VCaP (cell line): ENCODE measurements around the gene RABGAP1.

ENCODE experiments used
- H3K27ac ChIP-seq: fragments of 450-650 bp; 2 replicates; pipeline ENCODE4 v1.5.1; 2017
- CTCF ChIP-seq: fragments of 450-650 bp; conservative IDR thresholded peaks from 2 replicates; pipeline ENCODE4 v1.5.1; 2017; ENCODE audit warnings: mild to moderate bottlenecking, moderate library complexity

Gene RABGAP1

GRCh38 chr9:122912964-122913673 lies 27.7 kb upstream of the RABGAP1 start, which contains the start of gene ZBTB6:
ZBTB6 (minus strand) TSS chr9:122913323; CDS start chr9:122912072, 1,251 bp downstream.
- TF ChIP-seq CTCF, result no peak
- peak within 1 kb of the TSS; percentile 90 for H3K27ac ChIP-seq

GRCh38 chr9:122918310-122918709 lies 22.5 kb upstream of the RABGAP1 start:
- no peak overlapping the region for H3K27ac ChIP-seq
- TF ChIP-seq CTCF, result no peak

GRCh38 chr9:122922713-122923112 lies 18.1 kb upstream of the RABGAP1 start:
- TF ChIP-seq CTCF, result no peak
- H3K27ac ChIP-seq, result no peak overlapping the region

DNA sequence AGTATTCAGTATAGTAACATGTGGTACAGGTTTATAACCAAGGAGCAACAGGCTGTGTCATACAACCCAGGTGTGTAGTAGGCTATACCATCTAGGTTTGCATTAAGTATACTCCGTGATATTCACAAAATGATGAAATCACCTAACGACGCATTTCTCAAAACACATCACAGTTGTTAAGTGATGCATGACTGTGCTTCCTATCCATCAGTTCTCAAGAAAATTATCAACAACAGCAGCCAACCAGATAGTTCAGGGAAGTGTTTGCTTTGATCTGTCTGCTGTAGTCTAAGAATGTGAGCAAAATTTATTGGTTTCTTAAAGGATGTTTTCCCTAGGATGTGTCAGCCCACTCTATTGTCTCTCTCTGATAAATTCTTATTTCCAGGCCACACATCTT lies 16.9 kb upstream of the RABGAP1 start:
- TF ChIP-seq CTCF, result no peak
- no peak overlapping the region for H3K27ac ChIP-seq

DNA sequence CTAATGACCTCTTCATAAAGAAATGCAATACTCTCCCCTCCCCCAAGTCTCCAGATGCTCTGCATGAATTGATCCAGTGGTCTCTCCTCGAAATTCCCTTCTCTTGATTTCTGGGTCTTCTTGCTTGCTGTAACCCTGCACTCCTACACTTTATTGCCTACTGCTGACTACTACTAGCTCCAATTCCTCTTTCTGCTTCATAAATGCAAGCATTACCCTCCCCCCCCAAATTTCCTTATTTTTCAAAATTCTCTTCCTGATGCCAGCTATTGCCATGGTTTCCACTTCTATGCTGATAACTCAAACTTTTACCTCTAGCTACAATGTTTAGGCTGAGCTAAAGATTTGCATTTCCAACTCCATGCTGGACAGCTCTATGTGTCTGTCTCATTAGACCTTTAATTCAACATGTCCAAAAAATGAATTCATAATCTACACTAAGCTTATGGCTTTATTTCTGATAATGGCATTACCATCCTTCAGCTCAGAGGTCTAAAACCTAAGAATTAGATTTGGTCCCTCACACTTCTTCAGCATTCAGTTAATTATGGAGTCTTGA lies 10.9 kb upstream of the RABGAP1 start:
- TF ChIP-seq CTCF, result no peak

GRCh38 chr9:122930541-122931225 lies 10.1 kb upstream of the RABGAP1 start:
- H3K27ac ChIP-seq, result peak overlapping the region; percentile 92
- TF ChIP-seq CTCF, result peak; percentile 21; the same call in 1 of the 2 replicates

More for the DNA sequence above, 10.9 kb upstream of the RABGAP1 start:
- no peak overlapping the region for H3K27ac ChIP-seq
